Neutrophil (primary cell): ENCODE results near the gene CCL22.

Experiments used
- H3K27ac ChIP-seq: fragments of 200-600 bp; sonication (generic); 2 replicates; pipeline ENCODE4 v1.5.1; 2016; ENCODE audit warnings: mild to moderate bottlenecking, moderate library complexity
- H3K27me3 ChIP-seq: fragments of 200-600 bp; sonication (generic); 2 replicates; pipeline ENCODE4 v1.6.0; 2016; ENCODE audit warnings: mild to moderate bottlenecking
- H3K36me3 ChIP-seq: fragments of 200-600 bp; sonication (generic); 2 replicates; pipeline ENCODE4 v1.5.1; 2017
- H3K4me1 ChIP-seq, 2 experiments: fragments of 200-600 bp in 1 of 2; sonication (generic) in 1 of 2; 1 replicate in 1 of 2; 2 replicates in 1 of 2; pipeline versions ENCODE4 v1.5.1 to v1.6.1; 2013 to 2016; ENCODE audit warnings: low read depth in 1 of 2, low read length in 1 of 2, mild to moderate bottlenecking in 1 of 2, moderate library complexity in 1 of 2; ENCODE audit not compliant: control insufficient read depth in 1 of 2, insufficient read depth in 1 of 2
- H3K4me3 ChIP-seq, 2 experiments: fragments of 200-600 bp in 1 of 2; sonication (generic) in 1 of 2; 1 replicate in 1 of 2; 2 replicates in 1 of 2; pipeline ENCODE4 v1.5.1; 2013 to 2016; ENCODE audit warnings: low read depth in 1 of 2, low read length in 1 of 2, mild to moderate bottlenecking in 1 of 2, moderate library complexity in 1 of 2
- H3K9me3 ChIP-seq: fragments of 200-600 bp; sonication (generic); 2 replicates; pipeline ENCODE4 v1.5.1; 2016
- CTCF ChIP-seq: fragments of 200-600 bp; sonication (generic); IDR thresholded peaks from 2 replicates; pipeline ENCODE4 v1.5.1; 2016; ENCODE audit warnings: antibody characterized with exemption

The CCL22 gene

DNA sequence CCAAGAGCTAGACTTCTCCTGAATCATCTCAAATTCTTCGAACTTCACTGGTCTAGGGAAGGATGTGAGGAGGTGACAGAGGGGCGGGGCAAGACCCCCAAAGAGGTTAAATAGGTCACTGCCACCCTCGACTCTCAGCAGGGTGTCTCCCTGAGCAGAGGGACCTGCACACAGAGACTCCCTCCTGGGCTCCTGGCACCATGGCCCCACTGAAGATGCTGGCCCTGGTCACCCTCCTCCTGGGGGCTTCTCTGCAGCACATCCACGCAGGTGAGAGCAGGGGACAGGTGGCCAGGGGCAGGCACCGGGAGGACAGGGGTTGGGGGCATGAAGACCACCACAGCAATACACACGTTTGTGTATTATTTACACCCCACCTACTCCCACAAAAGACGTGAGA, 55.1 kb downstream of the CCL22 start:
- no peaks in the 10 kb centered on the region for H3K36me3 ChIP-seq
- H3K27ac ChIP-seq: no peak overlapping the region
- H3K4me1 ChIP-seq: peaks cover 10 to 11% of the 10 kb centered on the region in 2 experiments
- no peaks in the 10 kb centered on the region for H3K9me3 ChIP-seq
- no peak overlapping the region for H3K4me3 ChIP-seq
- peaks cover 22% of the 10 kb centered on the region for H3K27me3 ChIP-seq
- TF ChIP-seq CTCF: no peak
